Fibroblast of villous mesenchyme (primary cell): ENCODE results near the gene NHERF2. TPM values are rescaled to one million over a fixed set of nuclear protein-coding genes. Genes with fewer than 3 reads are reported as not detected.

Experiments used
- DNase-seq: peaks from one replicate; pipeline ENCODE4 v3.0.0-alpha.2; 2010; ENCODE audit warnings: low read depth
- H3K4me3 ChIP-seq: 2 replicates; pipeline ENCODE4 v1.5.1; 2011; ENCODE audit warnings: low read depth, mild to moderate bottlenecking, low read length
- CTCF ChIP-seq: IDR thresholded peaks from 2 replicates; pipeline ENCODE4 v1.5.1; 2012; ENCODE audit warnings: low read depth, mild to moderate bottlenecking, low read length; ENCODE audit not compliant: insufficient read depth
- total RNA-seq: library from RNA; depleted of rRNA; stranded (reverse); fragments of >200 nt; gene quantifications from 2 replicates; pipeline ENCODE4 v1.2.3, GENCODE V29; 2012

The NHERF2 gene
- total RNA-seq, 1 donor, result 52.7 TPM

GRCh38 chr16:2042986-2043666 is 16.4 kb downstream of the NHERF2 start:
- no peak for DNase-seq
- no peak overlapping the region for H3K4me3 ChIP-seq
- no peak for TF ChIP-seq CTCF

- no peak for DNase-seq
- TF ChIP-seq CTCF, result no peak
- no peak overlapping the region for H3K4me3 ChIP-seq
These were observed 17.2 kb downstream of the NHERF2 start for GRCh38 chr16:2043667-2044451.

- H3K4me3 ChIP-seq, result no peak overlapping the region
- no peak for DNase-seq
- no peak for TF ChIP-seq CTCF
These were observed 17.8 kb downstream of the NHERF2 start for GRCh38 chr16:2044541-2044940.

GRCh38 chr16:2045965-2046892 is 19.5 kb downstream of the NHERF2 start:
- H3K4me3 ChIP-seq, result no peak overlapping the region
- TF ChIP-seq CTCF, result no peak
- DNase-seq, result no peak

- H3K4me3 ChIP-seq, result peak overlapping the region; percentile 82
- TF ChIP-seq CTCF, result no peak
- DNase-seq, result no peak
These were observed 20.2 kb downstream of the NHERF2 start for GRCh38 chr16:2046893-2047329.

GRCh38 chr16:2047330-2048115 is 20.8 kb downstream of the NHERF2 start, which contains the start of the genes NTHL1 and TSC2:
Gene NTHL1 (minus strand): TSS chr16:2047834. CDS start chr16:2047823, 11 bp downstream.
Gene TSC2 (plus strand): TSS chr16:2047985. CDS start chr16:2048616, 631 bp downstream.
- TF ChIP-seq CTCF, result peak; percentile 38
- peak within 1 kb of the TSS; percentile 82 for H3K4me3 ChIP-seq
- DNase-seq, result peak; percentile 97
